Activated CD8-positive, alpha-beta memory T cell treated with anti-CD3 and anti-CD28 coated beads for 24 hours (primary cell): ENCODE measurements around the gene SLC8A3.

Experiments
- DNase-seq: peaks from one replicate; pipeline ENCODE4 v3.0.0-alpha.2; 2020

The SLC8A3 gene

GRCh38 chr14:70064136-70064865 lies 124.5 kb downstream of the SLC8A3 start:
- DNase-seq = no peak

GRCh38 chr14:70061108-70061507 lies 127.6 kb downstream of the SLC8A3 start:
- no peak for DNase-seq

- no peak for DNase-seq
Measured at GRCh38 chr14:70059545-70059944, 129.2 kb downstream of the SLC8A3 start.

- DNase-seq = no peak
Measured at GRCh38 chr14:70057519-70058136, 131.1 kb downstream of the SLC8A3 start.

- DNase-seq = no peak
Measured at GRCh38 chr14:70052990-70053389, 135.8 kb downstream of the SLC8A3 start.

- DNase-seq = no peak
Measured at GRCh38 chr14:70050136-70050535, 138.6 kb downstream of the SLC8A3 start.

GRCh38 chr14:70049605-70050004 lies 139.1 kb downstream of the SLC8A3 start:
- no peak for DNase-seq

GRCh38 chr14:70048313-70048654 lies 140.5 kb downstream of the SLC8A3 start:
- no peak for DNase-seq

GRCh38 chr14:70047598-70048312 lies 141.0 kb downstream of the SLC8A3 start:
- DNase-seq = no peak

- no peak for DNase-seq
Measured at GRCh38 chr14:70045844-70046535, 142.8 kb downstream of the SLC8A3 start.

GRCh38 chr14:70045310-70045709 lies 143.4 kb downstream of the SLC8A3 start:
- no peak for DNase-seq

GRCh38 chr14:70043001-70043400 lies 145.8 kb downstream of the SLC8A3 start:
- DNase-seq = no peak

GRCh38 chr14:70036665-70037064 lies 152.1 kb downstream of the SLC8A3 start:
- DNase-seq = no peak

GRCh38 chr14:70034257-70034656 lies 154.5 kb downstream of the SLC8A3 start:
- no peak for DNase-seq

- no peak for DNase-seq
Measured at GRCh38 chr14:70033561-70033960, 155.2 kb downstream of the SLC8A3 start.

GRCh38 chr14:70033116-70033515 lies 155.6 kb downstream of the SLC8A3 start:
- no peak for DNase-seq

- DNase-seq = no peak
Measured at GRCh38 chr14:70032447-70032846, 156.3 kb downstream of the SLC8A3 start.

- no peak for DNase-seq
Measured at GRCh38 chr14:70032016-70032415, 156.7 kb downstream of the SLC8A3 start.

GRCh38 chr14:70029296-70030132 lies 159.2 kb downstream of the SLC8A3 start:
- no peak for DNase-seq

- peak; percentile 88 for DNase-seq
Measured at GRCh38 chr14:70027785-70028428, 160.8 kb downstream of the SLC8A3 start.

- no peak for DNase-seq
Measured at GRCh38 chr14:70023871-70024270, 164.9 kb downstream of the SLC8A3 start.
